Upper lobe of left lung (tissue), 6 donors: ENCODE data around the gene MED29. TPM values are rescaled to one million over a fixed set of nuclear protein-coding genes. Genes with fewer than 3 reads are reported as not detected.

Experiments
- ATAC-seq, 2 donors: fragments of 200-7000 bp; cut with Tn5 transposase; one replicate each; pipeline ENCODE4 v1.9.1; 2022; ENCODE audit warnings: mild to moderate bottlenecking in 2 of 2, moderate library complexity in 2 of 2; ENCODE audit not compliant: low FRiP score in 2 of 2
- DNase-seq, 2 donors: peaks; one replicate each; pipeline ENCODE4 v3.0.0-alpha.2; 2019 to 2020
- H3K27ac ChIP-seq, 4 donors: fragments of 200-600 bp; sonication (generic); one replicate each; pipeline ENCODE4 v1.5.1; 2016 to 2019
- H3K27me3 ChIP-seq, 4 donors: fragments of 200-600 bp; sonication (generic); one replicate each; pipeline ENCODE4 v1.5.1; 2017 to 2019
- H3K36me3 ChIP-seq, 4 donors: fragments of 200-600 bp; sonication (generic); one replicate each; pipeline ENCODE4 v1.5.1; 2016 to 2019
- H3K4me1 ChIP-seq, 4 donors: fragments of 200-600 bp; sonication (generic); one replicate each; pipeline ENCODE4 v1.5.1; 2018 to 2019
- H3K4me3 ChIP-seq, 4 donors: fragments of 200-600 bp; sonication (generic); one replicate each; pipeline ENCODE4 v1.5.1; 2017 to 2019; ENCODE audit warnings: mild to moderate bottlenecking in 2 of 4, moderate library complexity in 1 of 4
- H3K9me3 ChIP-seq, 4 donors: fragments of 200-600 bp; sonication (generic); one replicate each; pipeline ENCODE4 v1.5.1; 2018 to 2019
- EP300 ChIP-seq, 4 donors: sonication (generic); formaldehyde crosslinking; IDR thresholded peaks; one replicate each; pipeline ENCODE4 v1.5.1; 2017; ENCODE audit warnings: antibody characterized with exemption in 4 of 4, control low read depth in 2 of 4
- POLR2A ChIP-seq, 4 donors: fragments of 450-650 bp; IDR thresholded peaks; one replicate each; pipeline ENCODE4 v1.5.1; 2016 to 2017; ENCODE audit warnings: antibody characterized with exemption in 4 of 4, mild to moderate bottlenecking in 2 of 4
- POLR2AphosphoS5 ChIP-seq, 2 donors: sonication (generic); formaldehyde crosslinking; IDR thresholded peaks; one replicate each; pipeline ENCODE4 v1.5.1; 2017; ENCODE audit warnings: antibody characterized with exemption in 2 of 2
- WGBS, 2 donors: methylation state at CpG; one replicate each; pipeline ENCODE4 v1.1.5; 2017 to 2018; 5-methylcytosine and 5-hydroxymethylcytosine counted together
- total RNA-seq, 6 donors: library from RNA; depleted of rRNA in 4 of 6; stranded (reverse); fragments of >200 nt in 4 of 6; gene quantifications; one replicate each; pipeline versions ENCODE4 v1.1.0 to v1.2.1, GENCODE V29; 2016 to 2021
- TF ChIP-seq, protein P1 (sequence below), 6 experiments: fragments of 450-650 bp in 4 of 6; fragments of 200-600 bp in 2 of 6; sonication (generic) in 2 of 6; IDR thresholded peaks; one replicate each; pipeline ENCODE4 v1.5.1; 2016 to 2019; ENCODE audit warnings: antibody characterized with exemption in 6 of 6
- donor health status: DM: no; HTN: no; CAD: no; lungs with moderate emphysema.
- donor health status: DM: no; HTN: yes; CAD: no; lungs with severe emphysema.

MED29 gene
- total RNA-seq, 6 donors from 2014 or later = 18.9 to 51.1 (median 33.7) TPM

DNA sequence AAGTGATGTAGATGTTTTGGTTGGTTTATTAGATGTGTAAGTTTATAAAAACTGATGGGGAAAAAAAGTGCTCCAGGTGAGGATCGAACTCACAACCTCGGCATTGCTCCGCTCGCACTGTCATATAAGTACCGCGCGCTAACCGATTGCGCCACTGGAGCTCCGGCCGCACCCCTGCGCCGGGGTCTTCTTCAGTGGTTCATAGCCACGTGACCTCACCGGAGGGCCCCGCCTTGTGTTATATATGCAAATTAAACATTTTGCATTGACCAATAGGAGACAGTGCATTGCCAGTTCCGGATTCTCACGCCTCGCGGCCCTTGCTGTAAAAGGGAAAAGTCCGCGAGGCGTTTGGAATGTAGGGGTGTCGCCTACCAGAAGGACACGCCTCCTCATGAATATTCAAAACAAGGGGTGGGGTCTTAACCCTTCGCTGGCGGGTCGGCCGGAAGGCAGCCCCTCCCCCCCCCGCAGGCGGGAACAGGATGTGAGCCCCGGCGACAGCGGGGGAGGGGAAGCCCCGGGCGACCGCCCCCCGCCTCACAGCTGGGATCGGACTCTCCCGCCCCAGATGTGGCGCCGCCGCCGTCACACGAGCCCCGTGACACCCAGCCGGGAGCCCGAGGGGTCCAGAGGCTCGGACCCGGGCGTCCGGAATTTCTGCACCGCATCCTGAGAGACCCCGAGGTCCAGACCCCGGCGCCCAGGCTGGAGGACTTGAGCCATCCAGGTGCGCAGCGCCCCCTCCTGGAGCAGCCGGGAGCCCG lies 21.1 kb downstream of the MED29 start, which contains the start of gene PLEKHG2:
Gene PLEKHG2 (plus strand): TSS at position 570 of the 767 bp plus-strand sequence. CDS start 1,418 bp downstream, outside the sequence.
- H3K4me3 ChIP-seq = peak within 1 kb of the TSS; percentile 68 to 80 (median 75)
- H3K27ac ChIP-seq = peak within 1 kb of the TSS; percentile 99 to 100 (median 100)
- TF ChIP-seq EP300 (IDR thresholded peaks at IDR 0.05) = peak in 1 of 4 donors; percentile 57
- TF ChIP-seq, protein P1, sequence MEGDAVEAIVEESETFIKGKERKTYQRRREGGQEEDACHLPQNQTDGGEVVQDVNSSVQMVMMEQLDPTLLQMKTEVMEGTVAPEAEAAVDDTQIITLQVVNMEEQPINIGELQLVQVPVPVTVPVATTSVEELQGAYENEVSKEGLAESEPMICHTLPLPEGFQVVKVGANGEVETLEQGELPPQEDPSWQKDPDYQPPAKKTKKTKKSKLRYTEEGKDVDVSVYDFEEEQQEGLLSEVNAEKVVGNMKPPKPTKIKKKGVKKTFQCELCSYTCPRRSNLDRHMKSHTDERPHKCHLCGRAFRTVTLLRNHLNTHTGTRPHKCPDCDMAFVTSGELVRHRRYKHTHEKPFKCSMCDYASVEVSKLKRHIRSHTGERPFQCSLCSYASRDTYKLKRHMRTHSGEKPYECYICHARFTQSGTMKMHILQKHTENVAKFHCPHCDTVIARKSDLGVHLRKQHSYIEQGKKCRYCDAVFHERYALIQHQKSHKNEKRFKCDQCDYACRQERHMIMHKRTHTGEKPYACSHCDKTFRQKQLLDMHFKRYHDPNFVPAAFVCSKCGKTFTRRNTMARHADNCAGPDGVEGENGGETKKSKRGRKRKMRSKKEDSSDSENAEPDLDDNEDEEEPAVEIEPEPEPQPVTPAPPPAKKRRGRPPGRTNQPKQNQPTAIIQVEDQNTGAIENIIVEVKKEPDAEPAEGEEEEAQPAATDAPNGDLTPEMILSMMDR (IDR thresholded peaks at IDR 0.05) = peak; percentile 79 to 94 (median 91)
- TF ChIP-seq POLR2AphosphoS5 (IDR thresholded peaks at IDR 0.05) = peak; percentile 89 to 99
- TF ChIP-seq POLR2A (IDR thresholded peaks at IDR 0.05) = peak; percentile 61 to 100 (median 88)
- WGBS, 2 donors = 0 to 2% methylated on average over 7 to 29 of the region's 60 CpGs
- H3K27me3 ChIP-seq = no peaks in the 10 kb centered on the region
- H3K4me1 ChIP-seq = peaks cover 21 to 59% (median 39%) of the 10 kb centered on the region in 4 donors
- peak; percentile 98 for DNase-seq
- peaks cover 11 to 35% (median 16%) of the 10 kb centered on the region in 4 donors for H3K36me3 ChIP-seq
- ATAC-seq = peak; percentile 63 to 85
- H3K9me3 ChIP-seq = no peaks in the 10 kb centered on the region

DNA sequence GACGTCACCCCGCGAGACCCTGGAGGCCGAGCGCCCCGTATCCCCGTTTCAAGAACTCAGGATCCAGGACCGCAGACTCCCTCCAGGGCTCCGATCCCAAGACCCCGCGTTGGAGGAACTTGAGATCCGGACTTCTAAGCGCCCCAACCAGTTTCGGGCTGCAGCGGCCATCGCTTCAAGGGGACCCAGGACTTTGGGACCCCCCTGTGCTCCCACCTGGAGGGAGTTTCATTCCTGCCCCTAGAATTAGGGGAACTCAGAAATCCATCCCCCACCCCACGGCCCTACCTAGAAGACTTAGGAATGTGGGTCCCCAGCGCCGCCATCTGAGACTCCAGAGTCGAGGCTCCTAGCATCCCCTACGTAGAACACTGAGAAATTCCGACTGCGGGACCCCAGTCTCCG lies 21.7 kb downstream of the MED29 start:
- DNase-seq (peak in 1 of 2 donors; percentile 38), ATAC-seq (no peak)
- 0 to 2% methylated on average over 13 to 19 of the region's 24 CpGs for WGBS, 2 donors
- H3K27me3 ChIP-seq = no peaks in the 10 kb centered on the region
- peaks cover 21 to 65% (median 39%) of the 10 kb centered on the region in 4 donors for H3K4me1 ChIP-seq
- H3K36me3 ChIP-seq = peaks cover 8 to 35% (median 15%) of the 10 kb centered on the region in 4 donors
- H3K27ac ChIP-seq = peak overlapping the region; percentile 99 to 100 (median 100)
- peak overlapping the region; percentile 68 to 80 (median 75) for H3K4me3 ChIP-seq
- TF ChIP-seq POLR2AphosphoS5 (IDR thresholded peaks at IDR 0.05) (no peak), EP300 (IDR thresholded peaks at IDR 0.05) (no peak), POLR2A (IDR thresholded peaks at IDR 0.05) (no peak)
- TF ChIP-seq, protein P1 (IDR thresholded peaks at IDR 0.05) = peak in 1 of 6 experiments; percentile 10
- no peaks in the 10 kb centered on the region for H3K9me3 ChIP-seq

DNA sequence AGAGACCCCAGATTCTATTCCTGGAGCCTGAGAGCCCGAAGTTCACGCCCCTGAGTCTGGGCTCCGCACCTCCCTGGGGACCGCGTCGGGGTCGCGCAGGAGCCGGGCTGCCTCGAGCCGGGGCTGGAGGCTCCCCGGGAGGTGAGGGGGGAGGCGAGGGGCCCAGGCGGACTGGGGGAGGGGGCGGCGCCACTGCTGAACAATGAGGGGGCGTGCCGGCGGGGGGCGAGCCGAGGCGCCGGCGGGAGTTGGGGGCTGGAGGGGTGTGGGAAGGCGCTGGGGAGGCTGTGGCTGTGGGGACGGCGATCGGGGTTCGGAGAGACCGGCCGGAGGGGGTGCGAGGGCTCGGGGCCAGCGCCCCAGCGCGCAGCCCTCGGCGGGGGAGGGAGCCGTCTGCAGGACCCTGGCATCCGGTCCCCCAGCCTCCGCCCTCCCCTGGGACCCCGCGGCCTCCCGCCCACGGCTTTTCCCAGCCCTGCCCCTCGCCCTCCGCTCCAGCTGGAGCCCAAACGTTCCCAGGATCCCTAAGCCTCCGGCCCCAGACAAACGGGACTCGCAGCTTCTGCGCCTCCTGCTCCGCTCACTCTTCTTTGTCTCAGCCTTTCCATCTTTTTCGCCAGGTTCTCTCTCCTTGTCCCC lies 22.2 kb downstream of the MED29 start:
- DNase-seq = peak; percentile 37 to 93
- 1 to 9% methylated on average over 10 to 16 of the region's 54 CpGs for WGBS, 2 donors
- H3K27me3 ChIP-seq = no peaks in the 10 kb centered on the region
- peak in 1 of 2 donors; percentile 0 for ATAC-seq
- H3K4me1 ChIP-seq = peaks cover 21 to 65% (median 39%) of the 10 kb centered on the region in 4 donors
- H3K4me3 ChIP-seq = peak overlapping the region; percentile 68 to 80 (median 75)
- H3K9me3 ChIP-seq = no peaks in the 10 kb centered on the region
- H3K36me3 ChIP-seq = peaks cover 3 to 34% (median 11%) of the 10 kb centered on the region in 4 donors
- TF ChIP-seq POLR2AphosphoS5 (IDR thresholded peaks at IDR 0.05) (peak; percentile 11 to 20), EP300 (IDR thresholded peaks at IDR 0.05) (no peak), POLR2A (IDR thresholded peaks at IDR 0.05) (no peak)
- TF ChIP-seq, protein P1 (IDR thresholded peaks at IDR 0.05) = no peak
- H3K27ac ChIP-seq = peak overlapping the region; percentile 99 to 100 (median 100)

DNA sequence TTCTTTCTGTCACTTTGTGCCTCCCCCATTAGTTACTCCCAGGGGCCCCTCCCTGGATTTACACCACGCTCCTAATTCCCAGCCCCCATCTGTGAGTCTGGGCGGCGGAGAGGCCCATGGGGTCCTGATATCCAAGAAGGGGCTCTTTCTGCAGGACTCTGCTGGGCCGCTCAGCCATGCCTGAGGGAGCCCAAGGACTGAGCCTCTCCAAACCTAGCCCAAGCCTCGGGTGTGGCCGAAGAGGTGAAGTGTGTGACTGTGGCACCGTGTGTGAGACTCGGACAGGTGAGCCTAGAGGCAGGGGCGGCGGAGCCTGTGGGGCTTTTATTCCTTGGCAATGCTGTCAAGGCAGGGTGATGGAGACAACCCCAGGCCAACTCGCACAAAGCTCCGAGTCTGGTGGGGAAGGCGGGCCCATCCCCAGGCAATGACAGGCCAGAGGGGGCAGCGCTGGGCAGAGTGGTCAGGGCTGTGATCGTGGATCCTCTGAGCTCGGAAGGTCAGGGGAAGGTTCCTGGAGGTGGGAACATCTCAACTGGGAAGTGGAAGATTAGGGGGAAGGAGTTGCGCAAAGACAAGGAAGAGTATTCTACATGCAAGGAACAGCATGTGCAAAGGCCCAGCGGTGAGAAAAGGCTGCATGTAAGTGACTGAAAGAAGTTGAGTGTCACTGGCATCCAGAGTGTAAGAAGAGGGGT lies 22.9 kb downstream of the MED29 start:
- TF ChIP-seq, protein P1 (IDR thresholded peaks at IDR 0.05) = peak in 1 of 6 experiments; percentile 13
- TF ChIP-seq EP300 (IDR thresholded peaks at IDR 0.05) = no peak
- TF ChIP-seq POLR2A (IDR thresholded peaks at IDR 0.05) = peak in 1 of 4 donors; percentile 10
- TF ChIP-seq POLR2AphosphoS5 (IDR thresholded peaks at IDR 0.05) = peak in 1 of 2 donors; percentile 60
- H3K4me1 ChIP-seq = peaks cover 21 to 65% (median 39%) of the 10 kb centered on the region in 4 donors
- H3K36me3 ChIP-seq = peaks cover 0 to 33% (median 12%) of the 10 kb centered on the region in 4 donors
- H3K27ac ChIP-seq = peak overlapping the region; percentile 99 to 100 (median 100)
- H3K4me3 ChIP-seq = peak overlapping the region; percentile 68 to 80 (median 75)
- H3K27me3 ChIP-seq = no peaks in the 10 kb centered on the region
- no peaks in the 10 kb centered on the region for H3K9me3 ChIP-seq
- WGBS, 2 donors = 44 to 50% methylated on average over 17 to 18 of the region's 18 CpGs
- ATAC-seq (no peak), DNase-seq (peak; percentile 31 to 83)
